Neural progenitor cell (in vitro differentiated cells): ENCODE measurements around the gene MAPKAPK3. TPM values are rescaled to one million over a fixed set of nuclear protein-coding genes. Genes with fewer than 3 reads are reported as not detected.

ENCODE experiments used
- DNase-seq: peaks from one replicate; pipeline ENCODE4 v3.0.0-alpha.2; 2016; ENCODE audit warnings: low spot score
- H2AFZ ChIP-seq: fragments of 200-600 bp; sonication (generic); replicated peaks from 2 replicates; pipeline ENCODE4 v1.6.1; 2016; ENCODE audit warnings: antibody characterized with exemption
- H3F3A ChIP-seq: fragments of 200-600 bp; sonication (generic); 2 replicates; pipeline ENCODE4 v1.6.1; 2016; ENCODE audit warnings: antibody characterized with exemption, low read depth
- H3K27ac ChIP-seq: fragments of 200-600 bp; sonication (generic); 2 replicates; pipeline ENCODE4 v1.5.1; 2016; ENCODE audit warnings: mild to moderate bottlenecking
- H3K27me3 ChIP-seq: fragments of 200-600 bp; sonication (generic); 2 replicates; pipeline ENCODE4 v1.6.1; 2016; ENCODE audit warnings: mild to moderate bottlenecking, moderate library complexity
- H3K36me3 ChIP-seq: fragments of 200-600 bp; sonication (generic); 2 replicates; pipeline ENCODE4 v1.5.1; 2016
- H3K4me1 ChIP-seq: fragments of 200-600 bp; sonication (generic); 2 replicates; pipeline ENCODE4 v1.6.1; 2016; ENCODE audit warnings: mixed run types
- H3K4me2 ChIP-seq: fragments of 200-600 bp; sonication (generic); 2 replicates; pipeline ENCODE4 v1.6.1; 2016
- H3K4me3 ChIP-seq: fragments of 200-600 bp; sonication (generic); 2 replicates; pipeline ENCODE4 v1.5.1; 2016
- H3K79me2 ChIP-seq: fragments of 200-600 bp; sonication (generic); 2 replicates; pipeline ENCODE4 v1.6.1; 2016; ENCODE audit warnings: low read depth
- H3K9ac ChIP-seq: fragments of 200-600 bp; sonication (generic); 2 replicates; pipeline ENCODE4 v1.6.1; 2016
- H3K9me3 ChIP-seq: fragments of 200-600 bp; sonication (generic); 2 replicates; pipeline ENCODE4 v1.5.1; 2016; ENCODE audit warnings: low read depth
- H4K20me1 ChIP-seq: fragments of 200-600 bp; sonication (generic); 2 replicates; pipeline ENCODE4 v1.6.1; 2016; ENCODE audit warnings: low read depth
- H3K27ac Mint-ChIP-seq: 3 replicates; pipeline ENCODE4 v1.8.0; 2021; ENCODE audit warnings: mixed read lengths
- H3K27me3 Mint-ChIP-seq: 2 replicates; pipeline ENCODE4 v1.8.0; 2022; ENCODE audit warnings: low read depth, mild to moderate bottlenecking, inconsistent platforms, moderate library complexity, mixed read lengths; ENCODE audit not compliant: insufficient read depth
- H3K36me3 Mint-ChIP-seq: 3 replicates; pipeline ENCODE4 v1.8.0; 2021; ENCODE audit warnings: mixed read lengths
- H3K4me1 Mint-ChIP-seq: 3 replicates; pipeline ENCODE4 v1.8.0; 2021; ENCODE audit warnings: mixed read lengths
- H3K4me3 Mint-ChIP-seq: 3 replicates; pipeline ENCODE4 v1.8.0; 2021; ENCODE audit warnings: mild to moderate bottlenecking, moderate library complexity, mixed read lengths
- H3K9me3 Mint-ChIP-seq: 3 replicates; pipeline ENCODE4 v1.8.0; 2020; ENCODE audit warnings: mixed read lengths
- CTCF ChIP-seq: fragments of 200-600 bp; sonication (generic); IDR thresholded peaks from 2 replicates; pipeline ENCODE4 v1.5.1; 2017; ENCODE audit warnings: antibody characterized with exemption, mild to moderate bottlenecking
- EZH2 ChIP-seq: fragments of 200-600 bp; sonication (generic); IDR thresholded peaks from 2 replicates; pipeline ENCODE4 v1.6.1; 2017; ENCODE audit warnings: antibody characterized with exemption, mild to moderate bottlenecking, moderate library complexity
- EZH2phosphoT487 ChIP-seq: fragments of 200-600 bp; sonication (generic); IDR thresholded peaks from 2 replicates; pipeline ENCODE4 v1.6.1; 2017; ENCODE audit warnings: antibody characterized with exemption
- total RNA-seq: library from RNA; depleted of rRNA; stranded (reverse); fragments of >200 nt; gene quantifications from 2 replicates; pipeline ENCODE4 v1.2.3, GENCODE V29; 2015; ENCODE audit warnings: low replicate concordance

Gene MAPKAPK3
- total RNA-seq, 1 donor from 2014 or later: 47.7 TPM

- Histone ChIP-seq H4K20me1 (no peaks in the 10 kb centered on the region), H3K9me3 (no peaks in the 10 kb centered on the region), H3K4me2 (no peak overlapping the region), H3F3A (peaks cover 19% of the 10 kb centered on the region), H3K4me3 (no peak overlapping the region), H3K27me3 (peaks cover 42% of the 10 kb centered on the region), H3K27ac (no peak overlapping the region), H3K36me3 (no peaks in the 10 kb centered on the region), H3K79me2 (no peaks in the 10 kb centered on the region), H2AFZ (no peak overlapping the region), H3K9ac (no peak overlapping the region), H3K4me1 (peaks cover 14% of the 10 kb centered on the region)
- H3K4me3 Mint-ChIP-seq: peak overlapping the region; percentile 33
- H3K27ac Mint-ChIP-seq: no peak overlapping the region
- peaks cover 31% of the 10 kb centered on the region for H3K4me1 Mint-ChIP-seq
- DNase-seq: no peak
- TF ChIP-seq CTCF: no peak
- TF ChIP-seq EZH2: no peak
- no peak for TF ChIP-seq EZH2phosphoT487
- no peaks in the 10 kb centered on the region for H3K36me3 Mint-ChIP-seq
- no peaks in the 10 kb centered on the region for H3K9me3 Mint-ChIP-seq
- peaks cover 16% of the 10 kb centered on the region for H3K27me3 Mint-ChIP-seq
Observed at GRCh38 chr3:50609763-50610085, 7.2 kb upstream of the MAPKAPK3 start.

GRCh38 chr3:50610181-50610971 lies 6.6 kb upstream of the MAPKAPK3 start:
- no peak overlapping the region for H3K27ac ChIP-seq
- Mint-ChIP-seq H3K27me3 (peaks cover 19% of the 10 kb centered on the region), H3K36me3 (no peaks in the 10 kb centered on the region), H3K4me1 (peaks cover 33% of the 10 kb centered on the region), H3K9me3 (no peaks in the 10 kb centered on the region), H3K27ac (no peak overlapping the region), H3K4me3 (peak overlapping the region; percentile 86)
- H3K4me3 ChIP-seq: peak overlapping the region; percentile 63
- H3K27me3 ChIP-seq: peaks cover 48% of the 10 kb centered on the region
- H3K9me3 ChIP-seq: no peaks in the 10 kb centered on the region
- no peaks in the 10 kb centered on the region for H3K79me2 ChIP-seq
- H3K4me2 ChIP-seq: peak overlapping the region; percentile 80
- no peak for TF ChIP-seq EZH2
- no peak for TF ChIP-seq EZH2phosphoT487
- no peak for TF ChIP-seq CTCF
- H3K9ac ChIP-seq: no peak overlapping the region
- no peak overlapping the region for H2AFZ ChIP-seq
- DNase-seq: no peak
- peaks cover 19% of the 10 kb centered on the region for H3F3A ChIP-seq
- peaks cover 14% of the 10 kb centered on the region for H3K4me1 ChIP-seq
- no peaks in the 10 kb centered on the region for H4K20me1 ChIP-seq
- H3K36me3 ChIP-seq: no peaks in the 10 kb centered on the region

- peaks cover 33% of the 10 kb centered on the region for H3K4me1 Mint-ChIP-seq
- no peaks in the 10 kb centered on the region for H3K9me3 ChIP-seq
- H3K36me3 Mint-ChIP-seq: no peaks in the 10 kb centered on the region
- no peak overlapping the region for H3K27ac ChIP-seq
- no peak overlapping the region for H3K27ac Mint-ChIP-seq
- H3K27me3 ChIP-seq: peaks cover 51% of the 10 kb centered on the region
- no peaks in the 10 kb centered on the region for H3K9me3 Mint-ChIP-seq
- H3K9ac ChIP-seq: no peak overlapping the region
- DNase-seq: no peak
- peak overlapping the region; percentile 63 for H3K4me3 ChIP-seq
- no peak for TF ChIP-seq EZH2phosphoT487
- TF ChIP-seq CTCF: no peak
- TF ChIP-seq EZH2: no peak
- H3K27me3 Mint-ChIP-seq: peaks cover 21% of the 10 kb centered on the region
- peaks cover 14% of the 10 kb centered on the region for H3K4me1 ChIP-seq
- no peaks in the 10 kb centered on the region for H4K20me1 ChIP-seq
- H3K4me3 Mint-ChIP-seq: peak overlapping the region; percentile 86
- peak overlapping the region; percentile 80 for H3K4me2 ChIP-seq
- H3K79me2 ChIP-seq: no peaks in the 10 kb centered on the region
- H3K36me3 ChIP-seq: no peaks in the 10 kb centered on the region
- H2AFZ ChIP-seq: peak overlapping the region; percentile 79
- peaks cover 20% of the 10 kb centered on the region for H3F3A ChIP-seq
Observed at GRCh38 chr3:50610992-50611463, 5.9 kb upstream of the MAPKAPK3 start.
